ENCODE results near the gene DNAH10.

Gene DNAH10

GRCh38 chr12:123891011-123891410, 128.9 kb downstream of the DNAH10 start:
- DNase-seq, result no peak

GRCh38 chr12:123891516-123892179, 129.5 kb downstream of the DNAH10 start:
- no peak for DNase-seq

GRCh38 chr12:123892180-123892559, 130.1 kb downstream of the DNAH10 start:
- DNase-seq, result no peak

GRCh38 chr12:123892853-123893252, 130.8 kb downstream of the DNAH10 start:
- no peak for DNase-seq

GRCh38 chr12:123893276-123893675, 131.2 kb downstream of the DNAH10 start:
- DNase-seq, result no peak

- DNase-seq, result no peak
These were observed 132.8 kb downstream of the DNAH10 start for GRCh38 chr12:123894823-123895345.

- DNase-seq, result no peak
These were observed 133.3 kb downstream of the DNAH10 start for GRCh38 chr12:123895451-123895850.

- no peak for DNase-seq
These were observed 134.7 kb downstream of the DNAH10 start for GRCh38 chr12:123896767-123897166.

- no peak for DNase-seq
These were observed 135.1 kb downstream of the DNAH10 start for GRCh38 chr12:123897221-123897620.

GRCh38 chr12:123898673-123899072, 136.6 kb downstream of the DNAH10 start:
- DNase-seq, result no peak

GRCh38 chr12:123899368-123899767, 137.3 kb downstream of the DNAH10 start:
- DNase-seq, result no peak

GRCh38 chr12:123900871-123901376, 138.8 kb downstream of the DNAH10 start:
- DNase-seq, result no peak

- DNase-seq, result no peak
These were observed 140.7 kb downstream of the DNAH10 start for GRCh38 chr12:123902821-123903220.

GRCh38 chr12:123903301-123904065, 141.4 kb downstream of the DNAH10 start:
- no peak for DNase-seq

GRCh38 chr12:123905319-123905925, 143.3 kb downstream of the DNAH10 start:
- no peak for DNase-seq

- DNase-seq, result no peak
These were observed 144.8 kb downstream of the DNAH10 start for GRCh38 chr12:123906711-123907420.

- DNase-seq, result no peak
These were observed 145.8 kb downstream of the DNAH10 start for GRCh38 chr12:123907726-123908476.

- no peak for DNase-seq
These were observed 147.0 kb downstream of the DNAH10 start for GRCh38 chr12:123908884-123909725.

GRCh38 chr12:123910057-123910456, 148.0 kb downstream of the DNAH10 start:
- DNase-seq, result no peak

- no peak for DNase-seq
These were observed 148.7 kb downstream of the DNAH10 start for GRCh38 chr12:123910761-123911193.
